Pancreas (tissue), 10 donors: ENCODE measurements around the gene BAIAP3. TPM values are rescaled to one million over a fixed set of nuclear protein-coding genes. Genes with fewer than 3 reads are reported as not detected.
"Not testable (repeated sequence)": the region's sequence is repeated elsewhere in the genome, so short reads cannot be mapped to it uniquely, and the experiment has no call there.

ENCODE experiments used
- ATAC-seq, 4 donors: fragments of 200-7000 bp; cut with Tn5 transposase; one replicate each; pipeline versions ENCODE4 v1.8.0 to v1.9.1; 2020; ENCODE audit warnings: mild to moderate bottlenecking in 4 of 4, moderate library complexity in 4 of 4
- DNase-seq, 6 donors: peaks; one replicate each; pipeline ENCODE4 v3.0.0-alpha.2; 2020
- FAIRE-seq: peaks from 2 replicates; lab custom pipeline; 2012; peaks lifted over from hg19 to GRCh38; lab: Jason Lieb, UNC
- H3K27ac ChIP-seq, 4 donors: fragments of 200-600 bp; sonication (generic); 1 replicate in 3 of 4; 2 replicates in 1 of 4; pipeline versions ENCODE4 v1.5.0 to v1.8.0; 2020
- H3K27me3 ChIP-seq, 4 donors: fragments of 200-600 bp; one replicate each; pipeline ENCODE4 v1.8.0; 2021
- H3K36me3 ChIP-seq, 3 donors: fragments of 200-600 bp; sonication (generic) in 1 of 3; one replicate each; pipeline versions ENCODE4 v1.5.0 to v1.8.0; 2020 to 2021
- H3K4me1 ChIP-seq, 3 donors: fragments of 200-600 bp; one replicate each; pipeline ENCODE4 v1.8.0; 2021
- H3K4me3 ChIP-seq, 4 donors: fragments of 200-600 bp; sonication (generic) in 2 of 4; one replicate each; pipeline versions ENCODE4 v1.5.0 to v1.8.0; 2020 to 2021
- H3K9me3 ChIP-seq, 4 donors: fragments of 200-600 bp; one replicate each; pipeline ENCODE4 v1.8.0; 2021
- WGBS, 2 donors: extraction: QIAGEN DNeasy Blood & Tissue Kit; methylation state at CpG; one replicate each; pipeline ENCODE4 v1.1.7; 2013; 5-methylcytosine and 5-hydroxymethylcytosine counted together
- intact Hi-C, 3 donors: fragments of 100-400 bp; cut with DNase I; formaldehyde crosslinking; loops; one replicate each; pipeline versions ENCODE4 v1.11.1 to v1.14.2; 2022
- polyA plus RNA-seq, 2 donors: library from polyadenylated mRNA; stranded (reverse); fragments of 200-250 nt; gene quantifications; one replicate each; pipeline ENCODE4 v1.2.3, GENCODE V29; 2013
- total RNA-seq, 6 donors: library from RNA; stranded (reverse); fragmentation: NEBNext Ultra II Directional in 4 of 6; extraction: Animal tissue kit (Norgen Biotek cat#: 25700) in 4 of 6; gene quantifications; one replicate each; pipeline versions ENCODE4 v1.2.1 to v1.2.4, GENCODE V29; 2021 to 2023
- TF ChIP-seq, protein P1 (sequence below), 4 donors: fragments of 200-600 bp; sonication (generic) in 3 of 4; IDR thresholded peaks; one replicate each; pipeline versions ENCODE4 v1.5.0 to v1.8.0; 2021; ENCODE audit warnings: antibody characterized with exemption in 4 of 4
- donor health status: healthy with polysubstance abuse.
- donor health status: DM: no; HTN: no; CAD: no; lungs with moderate emphysema.
- donor health status: DM: no; HTN: no; CAD: no.
- donor health status: control.
- donor health status: control.
- donor health status: Bipolar disorder and iron deficiency.
- donor health status: DM: yes; HTN: yes; CAD: no.
- donor health status: DM: no; HTN: no; CAD: no.
- donor health status: DM: no; HTN: no; CAD: no.
- donor health status: DM: yes; HTN: yes; CAD: no.

The BAIAP3 gene
- total and polyA plus RNA-seq, 8 donors = 2.1 to 110 (median 12.6) TPM

DNA sequence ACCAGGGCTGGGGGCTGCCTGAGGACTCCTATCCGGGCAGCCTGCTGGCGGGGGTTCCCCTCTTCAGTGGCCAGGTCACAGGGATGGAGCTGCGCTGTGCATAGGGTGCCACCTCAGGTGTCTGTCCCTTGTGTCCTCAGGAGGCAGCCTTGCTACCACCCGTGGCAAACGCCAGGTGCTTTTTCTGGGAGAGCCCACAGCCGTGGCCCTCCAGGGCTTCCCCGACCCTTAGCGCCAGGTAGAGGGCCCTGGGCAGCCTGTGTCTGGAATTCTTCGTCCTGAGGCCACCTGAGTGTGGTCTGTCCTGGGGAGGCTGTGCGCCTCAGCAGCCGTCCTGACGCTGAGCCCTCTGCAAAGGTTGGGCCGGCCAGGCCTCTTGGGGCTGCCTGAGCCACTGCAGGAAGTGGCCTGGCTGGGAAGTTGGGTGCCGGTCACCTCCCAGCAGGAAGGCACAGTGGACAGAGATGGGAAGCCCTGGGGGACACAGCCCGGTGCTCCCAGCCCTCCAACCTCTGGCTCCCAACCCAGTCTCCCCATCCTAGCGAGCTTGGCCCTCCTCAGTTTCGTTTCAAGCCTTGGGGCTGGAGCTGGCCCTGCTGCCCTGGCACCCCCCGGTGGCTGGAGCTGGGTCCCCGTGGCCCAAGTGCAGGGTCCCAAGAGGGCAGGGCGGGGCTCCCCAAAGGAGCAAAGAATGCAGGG, 7.6 kb upstream of the BAIAP3 start:
- Histone ChIP-seq H3K4me3 (no peak overlapping the region), H3K27ac (no peak overlapping the region), H3K27me3 (no peaks in the 10 kb centered on the region), H3K36me3 (peaks cover 3 to 28% (median 10%) of the 10 kb centered on the region in 3 donors), H3K4me1 (no peaks in the 10 kb centered on the region), H3K9me3 (no peaks in the 10 kb centered on the region)
- 75 to 82% methylated on average over 18 to 20 of the region's 20 CpGs for WGBS, 2 donors
- TF ChIP-seq, protein P1, sequence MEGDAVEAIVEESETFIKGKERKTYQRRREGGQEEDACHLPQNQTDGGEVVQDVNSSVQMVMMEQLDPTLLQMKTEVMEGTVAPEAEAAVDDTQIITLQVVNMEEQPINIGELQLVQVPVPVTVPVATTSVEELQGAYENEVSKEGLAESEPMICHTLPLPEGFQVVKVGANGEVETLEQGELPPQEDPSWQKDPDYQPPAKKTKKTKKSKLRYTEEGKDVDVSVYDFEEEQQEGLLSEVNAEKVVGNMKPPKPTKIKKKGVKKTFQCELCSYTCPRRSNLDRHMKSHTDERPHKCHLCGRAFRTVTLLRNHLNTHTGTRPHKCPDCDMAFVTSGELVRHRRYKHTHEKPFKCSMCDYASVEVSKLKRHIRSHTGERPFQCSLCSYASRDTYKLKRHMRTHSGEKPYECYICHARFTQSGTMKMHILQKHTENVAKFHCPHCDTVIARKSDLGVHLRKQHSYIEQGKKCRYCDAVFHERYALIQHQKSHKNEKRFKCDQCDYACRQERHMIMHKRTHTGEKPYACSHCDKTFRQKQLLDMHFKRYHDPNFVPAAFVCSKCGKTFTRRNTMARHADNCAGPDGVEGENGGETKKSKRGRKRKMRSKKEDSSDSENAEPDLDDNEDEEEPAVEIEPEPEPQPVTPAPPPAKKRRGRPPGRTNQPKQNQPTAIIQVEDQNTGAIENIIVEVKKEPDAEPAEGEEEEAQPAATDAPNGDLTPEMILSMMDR (IDR thresholded peaks at IDR 0.05) = no peak
- DNase-seq (no peak), ATAC-seq (peak in 1 of 4 donors; percentile 4), FAIRE-seq (no peak)
- intact Hi-C loops = no loop called here

DNA sequence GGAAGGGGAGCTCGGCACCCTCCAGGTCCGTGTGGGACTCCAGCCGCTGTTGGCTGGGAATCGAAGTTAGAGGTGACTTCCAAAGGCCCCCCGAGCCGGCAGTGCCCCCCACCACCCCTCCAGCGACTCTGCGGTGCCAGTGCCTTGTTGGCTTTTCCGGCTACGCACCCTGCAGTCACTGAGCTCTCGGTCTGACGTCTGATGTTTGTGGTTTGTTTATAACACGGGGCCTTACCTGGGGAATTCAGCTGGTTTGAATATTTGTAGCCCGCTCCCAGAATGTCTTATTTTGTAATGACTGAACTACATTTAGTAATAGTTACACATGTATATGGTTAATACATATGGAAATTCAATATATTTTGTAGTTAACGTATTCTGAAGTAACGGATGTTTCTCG, 7.1 kb upstream of the BAIAP3 start:
- 73 to 78% methylated on average over 17 of the region's 17 CpGs for WGBS, 2 donors
- Histone ChIP-seq H3K4me3 (no peak overlapping the region), H3K27ac (no peak overlapping the region), H3K27me3 (no peaks in the 10 kb centered on the region), H3K4me1 (no peaks in the 10 kb centered on the region), H3K9me3 (no peaks in the 10 kb centered on the region), H3K36me3 (peaks cover 3 to 23% (median 6%) of the 10 kb centered on the region in 3 donors)
- FAIRE-seq (no peak), ATAC-seq (no peak), DNase-seq (no peak)
- intact Hi-C loops = no loop called here
- TF ChIP-seq, protein P1 (IDR thresholded peaks at IDR 0.05) = no peak

DNA sequence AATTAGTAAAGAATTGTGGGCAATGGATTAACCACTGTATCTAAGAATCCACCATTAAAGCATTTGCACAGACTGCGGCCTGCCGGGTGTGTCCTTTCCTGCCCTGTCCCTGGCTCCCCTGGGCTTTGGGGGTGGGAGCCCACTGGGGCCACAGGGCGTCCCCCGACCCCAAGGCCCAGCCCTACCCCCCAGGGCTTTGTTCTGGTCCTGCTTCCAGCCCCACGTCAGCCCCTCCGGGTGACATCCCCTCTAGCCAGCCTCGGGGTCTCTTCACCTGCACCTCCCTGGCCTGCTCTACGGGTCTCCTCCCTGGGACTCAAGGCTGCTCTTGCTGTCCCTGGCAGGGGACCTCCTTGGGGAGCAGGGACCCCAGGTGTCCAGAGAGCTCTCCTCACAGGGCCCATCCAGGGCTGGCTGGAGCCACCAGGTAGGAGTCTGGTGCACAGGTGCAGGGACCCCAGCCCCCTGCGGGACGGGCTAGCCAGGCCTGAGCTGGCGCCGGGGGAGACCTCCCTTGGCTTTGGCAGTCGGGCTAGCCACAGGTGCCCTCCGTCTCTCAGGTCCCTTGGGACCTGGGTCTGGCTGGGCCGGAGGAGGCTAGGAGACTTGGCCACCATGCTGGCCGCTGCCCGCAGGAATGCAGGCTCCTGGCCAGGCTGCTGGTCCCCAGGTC, 6.4 kb upstream of the BAIAP3 start:
- no peak overlapping the region for H3K4me3 ChIP-seq
- FAIRE-seq (no peak), ATAC-seq (no peak), DNase-seq (no peak)
- TF ChIP-seq, protein P1 (IDR thresholded peaks at IDR 0.05) = no peak
- WGBS, 2 donors = 81 to 82% methylated on average over 17 of the region's 17 CpGs
- intact Hi-C loops = no loop called here
- peaks cover 0 to 2% (median 0%) of the 10 kb centered on the region in 3 donors for H3K4me1 ChIP-seq
- H3K27ac ChIP-seq = no peak overlapping the region
- H3K36me3 ChIP-seq = peaks cover 3 to 18% (median 6%) of the 10 kb centered on the region in 3 donors
- H3K27me3 ChIP-seq = no peaks in the 10 kb centered on the region
- no peaks in the 10 kb centered on the region for H3K9me3 ChIP-seq

DNA sequence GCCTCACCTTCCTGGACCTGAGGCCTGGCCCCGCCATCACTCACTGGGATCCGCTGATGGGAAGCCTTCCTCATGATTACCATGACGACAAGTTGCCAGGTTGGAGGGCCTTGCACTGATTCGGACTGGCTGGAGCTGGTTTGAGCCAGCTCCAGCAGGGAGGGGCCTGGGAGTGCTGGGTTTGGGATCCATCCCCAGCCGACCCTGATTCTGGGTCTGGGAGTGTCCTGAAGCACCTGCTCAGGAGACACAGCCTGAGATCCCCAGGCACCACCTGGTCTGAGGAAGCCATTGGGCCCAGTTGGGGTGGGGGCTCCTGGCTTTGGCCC, 5.9 kb upstream of the BAIAP3 start:
- no peak overlapping the region for H3K27ac ChIP-seq
- H3K9me3 ChIP-seq = no peaks in the 10 kb centered on the region
- peaks cover 0 to 7% (median 0%) of the 10 kb centered on the region in 3 donors for H3K4me1 ChIP-seq
- WGBS, 2 donors = 66 to 70% methylated on average over 5 of the region's 5 CpGs
- intact Hi-C loops = no loop called here
- peaks cover 3 to 14% (median 6%) of the 10 kb centered on the region in 3 donors for H3K36me3 ChIP-seq
- no peaks in the 10 kb centered on the region for H3K27me3 ChIP-seq
- ATAC-seq = no peak
- H3K4me3 ChIP-seq = no peak overlapping the region
- DNase-seq = no peak
- TF ChIP-seq, protein P1 (IDR thresholded peaks at IDR 0.05) = no peak
- no peak for FAIRE-seq

DNA sequence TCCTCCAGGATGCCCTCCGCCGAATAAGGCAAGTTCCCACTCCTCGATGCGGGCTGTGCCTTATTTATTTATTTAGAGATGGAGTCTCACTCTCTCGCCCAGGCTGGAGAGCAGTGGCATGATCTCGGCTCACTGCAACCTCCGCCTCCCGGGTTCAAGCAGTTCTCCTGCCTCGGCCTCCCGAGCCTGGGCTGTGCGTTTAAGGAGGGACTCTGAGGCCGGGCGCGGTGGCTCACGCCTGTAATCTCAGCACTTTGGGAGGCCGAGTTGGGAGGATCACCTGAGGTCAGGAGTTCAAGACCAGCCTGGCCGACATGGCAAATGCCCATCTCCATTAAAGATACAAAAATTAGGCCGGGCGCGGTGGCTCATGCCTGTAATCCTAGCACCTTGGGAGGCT, 5.3 kb upstream of the BAIAP3 start:
- intact Hi-C loops, FAIRE-seq, DNase-seq, H3K4me1 ChIP-seq, H3K9me3 ChIP-seq, H3K27ac ChIP-seq, H3K4me3 ChIP-seq, H3K27me3 ChIP-seq, ATAC-seq: not testable (repeated sequence)
- WGBS, 2 donors = 88 to 90% methylated on average over 20 of the region's 20 CpGs
- peaks cover 3 to 14% (median 6%) of the 10 kb centered on the region in 3 donors for H3K36me3 ChIP-seq

DNA sequence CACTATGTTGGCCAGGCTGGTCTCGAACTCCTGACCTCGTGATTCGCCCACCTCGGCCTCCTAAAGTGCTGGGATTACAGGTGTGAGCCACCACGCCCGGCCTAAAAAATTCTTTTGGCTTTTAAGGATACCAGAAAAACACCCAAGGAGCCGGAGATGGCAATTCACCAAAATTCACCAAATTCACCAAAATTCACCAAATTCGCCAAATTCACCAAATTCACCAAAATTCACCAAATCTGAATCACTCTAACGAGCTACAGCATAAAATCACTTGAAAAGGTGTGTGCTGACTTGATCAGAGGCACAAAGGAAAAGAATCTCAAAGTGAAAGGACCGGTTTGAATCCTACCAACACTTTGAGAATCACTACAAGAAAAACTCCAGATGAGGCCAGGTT, 4.5 kb upstream of the BAIAP3 start:
- intact Hi-C loops, ATAC-seq, DNase-seq, H3K27ac ChIP-seq, H3K4me3 ChIP-seq, FAIRE-seq, H3K27me3 ChIP-seq, H3K9me3 ChIP-seq: not testable (repeated sequence)
- H3K4me1 ChIP-seq = peaks cover 1 to 16% (median 4%) of the 10 kb centered on the region in 3 donors
- 87% methylated on average over 10 of the region's 10 CpGs for WGBS, 2 donors
- H3K36me3 ChIP-seq = peaks cover 0 to 12% (median 0%) of the 10 kb centered on the region in 3 donors
